Stimulated activated CD4-positive, alpha-beta T cell treated with anti-CD3 and anti-CD28 coated beads, Interleukin-2, amount 100 ng/mL, for 4 hours (primary cell): ENCODE measurements around the gene COL6A6.

Experiments used
- DNase-seq: peaks from one replicate; pipeline ENCODE4 v3.0.0-alpha.2; 2020; ENCODE audit warnings: low read depth

Gene COL6A6, protein sequence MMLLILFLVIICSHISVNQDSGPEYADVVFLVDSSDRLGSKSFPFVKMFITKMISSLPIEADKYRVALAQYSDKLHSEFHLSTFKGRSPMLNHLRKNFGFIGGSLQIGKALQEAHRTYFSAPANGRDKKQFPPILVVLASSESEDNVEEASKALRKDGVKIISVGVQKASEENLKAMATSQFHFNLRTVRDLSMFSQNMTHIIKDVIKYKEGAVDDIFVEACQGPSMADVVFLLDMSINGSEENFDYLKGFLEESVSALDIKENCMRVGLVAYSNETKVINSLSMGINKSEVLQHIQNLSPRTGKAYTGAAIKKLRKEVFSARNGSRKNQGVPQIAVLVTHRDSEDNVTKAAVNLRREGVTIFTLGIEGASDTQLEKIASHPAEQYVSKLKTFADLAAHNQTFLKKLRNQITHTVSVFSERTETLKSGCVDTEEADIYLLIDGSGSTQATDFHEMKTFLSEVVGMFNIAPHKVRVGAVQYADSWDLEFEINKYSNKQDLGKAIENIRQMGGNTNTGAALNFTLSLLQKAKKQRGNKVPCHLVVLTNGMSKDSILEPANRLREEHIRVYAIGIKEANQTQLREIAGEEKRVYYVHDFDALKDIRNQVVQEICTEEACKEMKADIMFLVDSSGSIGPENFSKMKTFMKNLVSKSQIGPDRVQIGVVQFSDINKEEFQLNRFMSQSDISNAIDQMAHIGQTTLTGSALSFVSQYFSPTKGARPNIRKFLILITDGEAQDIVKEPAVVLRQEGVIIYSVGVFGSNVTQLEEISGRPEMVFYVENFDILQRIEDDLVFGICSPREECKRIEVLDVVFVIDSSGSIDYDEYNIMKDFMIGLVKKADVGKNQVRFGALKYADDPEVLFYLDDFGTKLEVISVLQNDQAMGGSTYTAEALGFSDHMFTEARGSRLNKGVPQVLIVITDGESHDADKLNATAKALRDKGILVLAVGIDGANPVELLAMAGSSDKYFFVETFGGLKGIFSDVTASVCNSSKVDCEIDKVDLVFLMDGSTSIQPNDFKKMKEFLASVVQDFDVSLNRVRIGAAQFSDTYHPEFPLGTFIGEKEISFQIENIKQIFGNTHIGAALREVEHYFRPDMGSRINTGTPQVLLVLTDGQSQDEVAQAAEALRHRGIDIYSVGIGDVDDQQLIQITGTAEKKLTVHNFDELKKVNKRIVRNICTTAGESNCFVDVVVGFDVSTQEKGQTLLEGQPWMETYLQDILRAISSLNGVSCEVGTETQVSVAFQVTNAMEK (N-terminal part only)

DNA sequence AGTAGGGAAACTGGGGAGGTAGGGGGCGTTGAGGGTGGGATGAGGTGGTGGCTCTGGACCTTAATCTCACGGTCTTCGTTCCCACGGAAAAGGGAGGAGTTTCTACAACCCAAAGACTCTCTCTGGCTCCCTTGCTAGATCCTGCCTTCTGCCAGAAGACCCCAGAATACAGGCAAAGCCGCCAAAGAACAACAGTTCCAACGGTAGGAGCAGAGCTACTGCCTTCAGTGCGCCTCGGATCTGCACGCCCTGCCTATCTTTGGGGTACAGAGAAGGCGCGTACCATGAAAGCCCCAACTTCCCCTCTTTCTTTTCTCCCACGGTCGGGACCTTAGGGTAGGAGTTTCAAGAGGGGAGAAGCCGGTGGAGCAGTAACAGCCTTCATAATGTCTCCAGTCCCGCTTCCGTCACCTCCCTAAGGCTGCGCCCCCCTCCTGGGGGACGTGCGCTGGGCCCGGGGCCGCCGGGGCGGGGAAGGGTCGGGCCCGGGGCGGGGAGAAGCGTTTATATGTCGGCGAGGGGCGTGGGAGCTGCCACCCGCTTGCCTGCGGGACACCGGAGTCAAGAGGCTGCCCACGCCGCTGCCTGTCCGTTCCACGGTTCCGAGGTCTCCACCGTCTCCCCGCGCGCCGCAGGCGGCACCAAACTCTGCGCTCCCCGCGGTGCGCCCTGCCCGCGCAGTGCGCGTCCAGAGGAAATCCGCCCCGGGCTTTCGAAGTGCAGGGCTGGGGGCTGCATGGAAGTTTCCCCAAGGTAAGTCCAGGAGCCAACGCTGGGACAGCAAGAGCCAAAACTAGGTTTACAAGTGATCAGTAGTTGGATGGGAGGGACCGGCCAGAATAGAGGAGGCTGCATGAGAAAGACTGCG, at the start of gene COL6A6:
TSS of gene COL6A6 (plus strand) at position 533 of the 868 bp plus-strand sequence. CDS start 43,188 bp downstream, outside the sequence.
- DNase-seq = no peak

DNA sequence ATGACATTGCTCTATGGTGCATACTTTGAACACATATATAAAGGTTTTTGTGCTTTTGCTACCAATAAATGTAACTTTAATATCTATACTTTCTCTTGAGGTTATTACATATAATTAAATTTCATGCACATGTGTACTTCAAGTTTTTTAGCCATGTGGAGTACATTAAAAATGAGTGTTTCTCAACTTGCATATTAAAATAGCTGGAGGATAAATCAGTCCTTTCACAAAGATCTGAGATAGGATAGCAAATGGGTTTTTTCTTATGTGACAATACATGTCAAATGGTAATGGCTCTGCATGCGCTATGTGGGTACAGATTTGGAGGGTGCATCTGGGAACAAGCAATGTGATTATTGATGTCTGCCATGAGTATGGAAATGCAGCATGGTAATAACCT, 48.7 kb upstream of the COL6A6 start:
- no peak for DNase-seq

DNA sequence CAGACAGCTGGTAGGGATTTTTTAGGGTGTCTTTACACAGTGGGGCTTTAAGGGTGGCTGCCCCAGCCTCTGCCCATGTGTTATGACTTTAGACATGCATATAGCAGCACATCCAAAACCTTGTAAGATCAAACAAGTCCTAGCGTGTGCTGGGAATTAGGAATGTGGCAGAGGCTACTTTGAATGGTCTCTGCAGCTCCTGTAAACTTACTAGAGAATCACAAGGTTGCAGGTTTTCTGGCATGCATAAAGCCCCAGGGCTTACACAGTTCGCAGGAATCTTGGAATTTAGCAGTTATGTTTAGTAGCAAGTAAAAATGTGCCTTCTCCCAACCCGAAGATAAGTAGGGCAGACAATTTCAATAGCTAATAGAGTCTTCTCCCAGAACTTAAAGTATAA, 46.9 kb upstream of the COL6A6 start:
- DNase-seq = no peak

DNA sequence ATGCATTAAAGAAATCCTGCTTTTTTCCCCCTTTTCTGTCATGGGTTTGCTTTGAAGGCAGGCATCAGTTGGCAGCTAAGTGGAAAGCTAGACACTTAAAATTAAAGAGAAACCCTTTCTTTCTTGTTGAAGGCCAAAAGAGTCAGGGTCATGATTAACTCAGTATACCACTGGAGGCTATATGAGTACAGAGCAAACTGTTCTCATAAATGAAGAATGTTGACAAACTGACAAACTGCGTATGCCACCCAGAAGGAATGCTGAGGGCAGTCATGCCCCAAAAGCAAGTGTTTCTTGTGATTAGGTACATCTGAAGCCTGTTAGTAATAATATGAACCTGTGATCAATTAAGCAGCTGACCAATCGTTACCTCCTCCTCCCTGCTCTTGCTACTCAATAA, 43.6 kb upstream of the COL6A6 start:
- DNase-seq = no peak

DNA sequence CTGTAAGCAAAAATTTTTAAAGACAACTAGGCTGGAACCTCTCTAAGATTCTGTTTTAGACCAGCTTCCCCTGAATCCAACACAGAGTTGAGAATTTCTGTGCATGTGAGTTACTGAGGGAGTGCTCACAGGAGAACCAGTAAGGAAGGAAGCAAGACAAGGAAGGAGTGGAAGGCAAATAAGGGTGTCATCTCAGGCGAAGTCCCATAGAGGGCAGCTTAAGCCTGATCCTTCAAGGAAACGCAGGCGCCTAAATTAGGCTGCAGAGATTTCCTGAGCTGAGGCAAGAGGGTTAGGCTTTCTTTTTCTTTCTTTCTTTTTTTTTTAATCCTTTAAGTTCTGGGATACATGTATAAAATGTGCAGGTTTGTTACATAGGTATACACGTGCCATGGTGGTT, 36.2 kb upstream of the COL6A6 start:
- no peak for DNase-seq

DNA sequence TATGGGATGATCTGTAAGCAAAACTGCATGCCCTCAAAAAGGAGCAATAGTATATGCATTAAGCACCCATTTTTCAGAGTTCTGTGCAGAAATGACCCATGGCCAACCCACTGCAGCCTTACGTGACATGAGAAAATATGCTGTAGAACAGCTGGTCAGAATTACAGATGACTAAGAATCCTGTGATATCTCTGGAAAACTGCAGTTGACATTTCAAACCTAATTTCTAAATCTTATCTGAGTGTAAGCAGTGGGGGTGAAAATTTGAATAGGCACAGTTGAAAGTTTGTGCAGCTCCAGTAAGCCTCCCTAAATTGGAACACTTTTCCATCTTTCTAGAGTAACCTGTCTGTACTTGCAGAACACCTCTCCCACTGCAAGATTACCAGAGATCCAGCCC, 28.7 kb upstream of the COL6A6 start:
- no peak for DNase-seq

DNA sequence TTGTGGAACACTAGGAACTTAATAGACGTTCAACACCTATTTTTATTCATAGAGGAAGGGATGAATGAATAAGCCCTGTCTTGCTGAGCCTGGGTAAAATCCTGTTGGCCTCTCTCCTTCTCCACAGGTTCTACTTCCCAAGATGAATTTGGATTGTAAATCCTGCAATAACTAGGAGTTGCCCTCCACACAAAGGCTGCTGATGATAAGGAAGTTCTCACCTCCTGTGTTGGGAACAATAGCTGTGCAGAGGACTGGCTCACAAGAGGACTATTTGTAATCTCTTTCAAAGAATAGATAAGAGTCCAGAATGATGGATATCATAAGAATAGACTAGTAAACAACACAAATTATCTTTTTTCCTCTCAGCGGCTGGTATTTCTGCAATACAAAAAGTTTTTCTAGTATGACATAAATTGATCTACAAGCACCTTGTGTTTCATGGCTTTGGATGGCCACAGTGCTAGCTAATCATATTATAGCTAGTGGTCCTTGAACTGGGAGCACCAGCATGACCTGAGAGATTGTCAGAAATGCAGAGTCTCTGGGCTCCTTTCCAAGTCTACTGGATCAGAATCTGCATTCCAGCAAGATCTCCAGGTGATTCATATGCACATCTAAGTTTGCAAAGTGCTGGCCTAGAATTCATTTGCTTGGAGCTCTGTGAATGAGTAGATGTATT, 28.1 kb upstream of the COL6A6 start:
- DNase-seq = no peak

DNA sequence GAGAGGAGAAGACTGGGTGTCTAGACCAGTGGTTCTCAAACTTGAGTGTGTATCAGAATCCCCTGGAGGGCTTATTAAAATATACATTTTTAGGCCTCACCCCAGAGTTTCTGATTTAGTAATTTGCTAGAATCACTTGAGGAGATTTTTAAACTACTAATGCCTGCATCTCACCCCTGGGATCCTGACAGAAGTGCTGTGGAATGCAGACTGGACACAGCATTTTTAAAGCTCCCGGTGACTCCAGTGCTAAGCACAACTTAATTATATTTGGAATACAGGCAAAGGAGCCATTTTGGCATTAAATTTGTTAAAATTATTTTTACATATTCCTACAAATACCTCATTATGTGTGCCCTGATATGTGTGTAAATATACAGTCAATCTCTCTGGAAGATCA, 26.7 kb upstream of the COL6A6 start:
- no peak for DNase-seq

DNA sequence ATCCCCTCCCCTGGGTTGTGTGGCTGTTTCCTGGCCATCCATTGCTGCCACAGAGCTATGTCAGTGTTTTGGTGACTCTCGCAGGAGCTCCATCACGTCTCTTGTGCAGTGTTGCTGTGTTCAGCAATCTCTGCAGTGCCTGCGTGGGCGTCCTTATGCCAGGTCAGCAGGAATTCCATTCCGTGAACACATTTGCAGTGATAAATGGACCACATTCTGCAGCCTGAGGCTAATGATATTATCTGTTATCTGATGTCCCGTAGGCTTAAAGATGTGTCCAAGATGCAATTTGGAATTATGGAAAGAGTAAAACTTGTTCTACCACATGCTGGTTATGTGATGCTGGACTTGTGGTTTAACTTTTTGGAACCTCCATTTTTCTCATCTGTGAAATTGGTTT, 25.5 kb upstream of the COL6A6 start:
- DNase-seq = no peak

DNA sequence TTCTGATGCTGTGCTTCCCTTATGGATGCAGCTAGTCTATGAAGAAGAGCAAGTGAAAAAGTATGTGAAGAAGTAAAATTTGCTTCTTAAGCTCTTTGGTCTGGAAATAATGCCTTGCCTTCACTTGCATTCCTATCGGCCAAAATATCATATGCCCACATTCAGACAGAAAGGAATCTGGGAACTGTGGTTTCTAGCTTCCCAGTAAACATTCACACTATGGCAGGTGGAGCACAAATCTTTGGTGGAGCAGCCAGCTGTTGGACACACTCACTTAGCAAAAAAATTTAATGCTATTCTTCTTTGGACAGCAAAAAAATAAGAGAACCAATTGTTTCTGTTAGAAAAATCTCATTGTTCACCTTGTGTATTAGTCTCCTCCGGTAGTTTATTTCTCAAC, 12.3 kb upstream of the COL6A6 start:
- no peak for DNase-seq

DNA sequence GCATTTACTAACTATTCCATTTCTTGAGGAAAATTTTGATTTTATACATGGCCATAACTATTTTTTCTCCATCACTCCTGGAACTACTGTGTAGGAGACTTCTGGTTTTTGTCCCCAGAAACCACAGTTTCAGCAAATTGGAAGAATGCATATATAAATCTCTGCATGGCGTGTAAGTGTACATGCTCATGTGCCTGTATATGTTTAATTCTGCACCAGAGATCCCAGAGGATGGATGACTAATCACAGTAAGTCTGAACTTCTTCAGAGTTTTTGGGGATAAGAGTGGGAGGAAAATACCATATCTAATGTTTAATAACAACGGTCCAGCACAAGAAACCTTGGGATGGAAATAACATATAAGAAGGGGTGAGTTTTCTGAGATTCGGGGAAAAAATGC, 10.9 kb upstream of the COL6A6 start:
- DNase-seq = no peak

DNA sequence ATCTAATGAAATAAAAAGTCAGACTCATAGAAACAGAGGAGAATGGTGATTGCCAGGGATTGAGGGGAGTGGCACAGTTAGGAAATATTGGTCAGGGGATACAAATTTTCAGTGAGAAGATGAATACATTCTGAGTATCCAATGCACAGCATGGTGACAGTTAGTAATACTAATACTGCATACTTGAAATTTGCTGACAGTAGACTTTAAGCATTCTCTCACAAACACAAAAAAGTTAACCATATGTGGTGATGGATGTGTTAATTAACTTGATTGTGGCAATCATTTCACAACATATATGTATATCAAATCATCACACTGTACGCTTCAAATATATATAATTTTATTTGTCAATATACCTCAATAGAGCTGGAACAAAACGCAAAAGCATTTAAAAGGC, 9.2 kb upstream of the COL6A6 start:
- DNase-seq = no peak

DNA sequence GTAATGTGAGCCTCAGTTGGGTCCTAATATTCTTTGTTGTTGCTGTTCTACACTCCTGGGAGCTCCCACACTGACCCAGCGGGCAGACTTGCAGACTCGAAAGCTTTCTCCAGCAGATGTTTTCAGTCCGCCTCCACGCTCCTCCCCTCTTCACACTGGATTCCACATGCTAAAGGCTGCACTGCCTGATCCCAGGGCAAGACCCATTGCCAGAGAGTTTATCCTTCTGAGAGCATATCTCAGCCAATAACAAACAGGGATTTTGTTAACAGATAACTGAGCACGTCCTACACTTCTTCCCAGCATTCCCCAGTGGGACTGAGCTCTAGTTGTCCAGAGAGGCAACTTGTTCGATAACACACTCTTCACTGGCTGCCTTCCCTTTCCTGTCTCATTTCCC, 8.0 kb upstream of the COL6A6 start:
- DNase-seq = no peak

DNA sequence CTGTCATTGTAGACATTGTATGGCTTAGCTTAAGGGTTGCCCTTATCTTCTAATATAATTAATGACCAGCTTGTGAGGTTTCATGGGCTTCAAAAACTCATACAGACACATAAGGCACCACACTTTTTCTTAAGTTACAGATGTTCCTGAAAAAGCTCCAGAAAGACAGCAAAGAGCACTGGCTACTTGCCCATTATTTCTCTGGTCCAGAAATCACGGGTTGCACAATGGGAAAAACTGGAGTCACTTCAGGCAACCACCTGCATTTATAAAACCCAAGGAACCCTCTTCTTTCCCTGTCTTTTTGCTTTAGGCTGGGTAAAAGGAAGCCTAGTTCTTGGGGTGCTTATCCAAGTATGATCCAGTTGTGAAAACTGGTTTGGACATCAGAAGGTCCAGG, 2.3 kb upstream of the COL6A6 start:
- no peak for DNase-seq

DNA sequence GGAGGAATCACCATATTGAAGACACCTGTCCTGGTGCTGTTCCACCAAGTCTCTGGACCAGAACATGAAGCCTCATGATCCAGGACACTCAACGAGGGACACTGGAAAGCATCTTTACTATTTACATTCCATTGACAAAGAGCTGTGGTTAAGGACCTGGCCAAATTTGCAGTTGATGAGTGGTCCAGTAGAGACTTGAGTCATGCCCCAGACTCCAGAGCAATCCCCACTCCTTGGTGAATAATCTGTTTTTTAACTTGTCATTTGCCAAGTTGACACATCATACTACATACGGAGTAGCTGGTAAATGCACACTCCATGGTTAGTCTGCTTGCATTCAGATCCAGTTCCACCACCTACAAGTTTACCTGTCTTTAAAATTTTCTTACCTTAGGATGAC, 1.2 kb upstream of the COL6A6 start:
- no peak for DNase-seq

DNA sequence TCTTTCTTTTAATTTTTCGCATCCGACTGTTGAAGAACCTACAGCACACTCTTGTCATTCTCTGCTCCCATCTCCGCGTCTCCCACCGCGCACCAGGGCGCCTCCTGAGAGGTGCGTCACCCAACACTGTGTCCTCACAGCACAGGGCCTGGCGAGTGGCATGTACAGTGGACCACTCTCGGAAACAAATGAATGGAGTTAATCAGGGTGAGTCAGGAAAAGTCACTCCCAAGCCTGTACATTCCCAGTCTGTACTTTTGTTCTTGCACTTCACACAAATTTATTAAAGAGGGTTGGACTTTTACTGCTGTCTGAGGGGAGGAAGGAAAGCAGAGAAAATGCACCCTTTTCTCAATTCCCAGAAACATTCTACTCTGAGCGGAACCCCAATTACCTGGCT, 625 bp downstream of the COL6A6 start:
- no peak for DNase-seq

DNA sequence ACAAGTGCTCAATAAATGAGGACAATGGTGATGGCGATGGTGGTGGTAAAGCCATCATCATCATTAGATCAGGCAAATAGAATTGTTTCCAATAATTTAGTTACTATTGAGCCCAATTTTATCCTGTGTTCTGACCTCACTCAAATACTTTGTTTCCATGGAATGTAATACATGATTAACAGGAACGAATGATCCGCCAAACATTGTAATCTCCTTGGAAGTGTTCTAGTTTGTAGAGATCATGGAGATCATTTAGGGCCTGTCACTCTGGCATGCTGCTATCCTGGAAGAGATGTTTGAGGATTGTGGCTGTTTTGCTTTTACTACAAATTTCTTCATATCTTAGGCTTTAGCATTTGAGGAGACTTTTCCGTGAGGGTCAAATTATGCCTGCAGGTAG, 2.8 kb downstream of the COL6A6 start:
- no peak for DNase-seq

DNA sequence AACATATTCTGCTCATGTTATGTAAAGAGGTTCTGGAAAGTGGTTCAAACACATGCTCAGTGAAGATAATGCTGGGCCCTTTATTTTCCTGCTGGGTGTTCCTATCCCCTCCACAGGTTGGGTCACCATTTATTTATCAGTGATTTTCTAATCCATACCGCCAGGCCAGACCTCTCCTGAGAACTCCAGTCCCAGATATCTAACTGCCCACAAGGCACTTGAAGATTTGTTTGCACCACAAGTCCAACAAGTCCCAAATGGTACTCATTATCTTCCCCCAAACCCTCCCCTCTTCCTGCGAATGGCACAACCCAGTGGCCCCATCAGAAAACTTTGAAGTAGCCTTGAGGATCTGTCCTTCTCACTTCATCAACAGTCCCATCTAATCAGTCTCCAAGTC, 5.4 kb downstream of the COL6A6 start:
- no peak for DNase-seq

DNA sequence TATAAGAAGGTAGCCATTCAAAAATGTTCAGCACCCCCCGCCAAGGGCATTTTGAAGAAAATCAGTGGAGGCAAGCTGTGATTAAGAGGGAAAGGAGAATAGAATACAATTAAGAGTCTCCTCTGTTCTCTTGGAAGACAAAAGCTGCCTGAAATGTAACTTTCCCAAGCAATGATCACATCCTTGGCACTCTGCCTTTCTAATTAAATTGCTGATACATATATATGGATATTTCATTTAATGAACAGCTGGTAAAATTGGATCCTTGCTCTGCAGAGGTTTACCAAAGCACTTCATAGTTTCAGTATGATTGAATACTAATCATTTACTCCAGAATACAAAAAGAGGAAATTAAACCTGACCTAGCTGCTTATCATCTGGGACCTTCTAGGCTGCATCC, 10.4 kb downstream of the COL6A6 start:
- no peak for DNase-seq

DNA sequence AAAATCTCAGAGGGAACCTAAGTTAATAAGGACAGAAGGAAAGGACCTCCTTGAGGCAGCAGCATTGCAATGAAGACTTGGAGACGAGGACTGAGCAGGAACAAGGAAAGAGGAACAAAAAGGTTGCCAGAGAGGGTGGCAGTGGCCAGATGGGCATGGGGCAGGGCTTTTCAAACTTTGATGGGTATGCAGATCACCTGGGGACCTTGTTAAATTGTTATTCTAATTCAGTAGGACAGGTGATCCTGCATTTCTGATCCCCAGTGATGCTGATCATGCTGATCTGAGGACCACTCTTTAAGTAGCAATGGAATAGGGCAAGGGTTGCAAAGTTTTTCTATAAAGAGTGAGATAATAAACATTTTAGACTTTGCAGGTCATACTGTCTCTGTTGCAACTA, 11.1 kb downstream of the COL6A6 start:
- no peak for DNase-seq
